ENCODE measurements around the gene ILKAP.

DNA sequence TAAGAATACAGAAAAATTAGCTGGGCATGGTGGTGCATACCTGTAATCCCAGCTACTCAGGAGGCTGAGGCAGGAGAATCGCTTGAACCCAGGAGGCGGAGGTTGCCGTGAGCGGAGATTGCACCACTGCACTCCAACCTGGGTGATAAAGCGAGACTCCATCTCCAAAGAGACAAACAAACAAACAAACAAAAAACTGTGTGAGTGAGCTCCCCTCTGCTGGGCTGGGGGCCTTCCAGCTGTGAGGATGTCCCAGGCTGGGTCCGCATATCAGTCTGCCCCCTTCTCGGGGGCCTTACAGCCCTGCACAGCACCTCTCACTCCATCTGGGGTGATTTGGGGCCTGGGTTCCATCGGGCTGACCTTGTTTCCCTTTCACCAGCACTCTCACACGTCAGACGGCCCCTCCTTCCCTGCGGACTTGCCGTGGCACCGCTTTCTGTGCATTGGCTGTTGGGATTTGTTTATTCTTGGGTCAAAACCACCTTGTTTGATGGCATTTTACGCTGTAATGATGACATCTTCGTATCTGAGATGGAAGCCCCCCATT, 67.8 kb downstream of the ILKAP start:
- TF ChIP-seq, protein P1, sequence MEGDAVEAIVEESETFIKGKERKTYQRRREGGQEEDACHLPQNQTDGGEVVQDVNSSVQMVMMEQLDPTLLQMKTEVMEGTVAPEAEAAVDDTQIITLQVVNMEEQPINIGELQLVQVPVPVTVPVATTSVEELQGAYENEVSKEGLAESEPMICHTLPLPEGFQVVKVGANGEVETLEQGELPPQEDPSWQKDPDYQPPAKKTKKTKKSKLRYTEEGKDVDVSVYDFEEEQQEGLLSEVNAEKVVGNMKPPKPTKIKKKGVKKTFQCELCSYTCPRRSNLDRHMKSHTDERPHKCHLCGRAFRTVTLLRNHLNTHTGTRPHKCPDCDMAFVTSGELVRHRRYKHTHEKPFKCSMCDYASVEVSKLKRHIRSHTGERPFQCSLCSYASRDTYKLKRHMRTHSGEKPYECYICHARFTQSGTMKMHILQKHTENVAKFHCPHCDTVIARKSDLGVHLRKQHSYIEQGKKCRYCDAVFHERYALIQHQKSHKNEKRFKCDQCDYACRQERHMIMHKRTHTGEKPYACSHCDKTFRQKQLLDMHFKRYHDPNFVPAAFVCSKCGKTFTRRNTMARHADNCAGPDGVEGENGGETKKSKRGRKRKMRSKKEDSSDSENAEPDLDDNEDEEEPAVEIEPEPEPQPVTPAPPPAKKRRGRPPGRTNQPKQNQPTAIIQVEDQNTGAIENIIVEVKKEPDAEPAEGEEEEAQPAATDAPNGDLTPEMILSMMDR (IDR thresholded peaks at IDR 0.05 in 2 of 3, conservative IDR thresholded peaks at IDR 0.05 in 1 of 3; ENCODE audit: borderline replicate concordance in 1 of 3, insufficient read depth in 1 of 3, low read depth in 2 of 3, low read length in 2 of 3), result no peak
- TF ChIP-seq TCF7L2 (IDR thresholded peaks at IDR 0.05; ENCODE audit: borderline replicate concordance, extremely low read depth, insufficient read depth, insufficient read length), result no peak
- TF ChIP-seq YY1 (IDR thresholded peaks at IDR 0.05; ENCODE audit: extremely low read depth, insufficient replicate concordance, low read depth, low read length), result no peak
- no peak for TF ChIP-seq POLR2A (IDR thresholded peaks at IDR 0.05; ENCODE audit: borderline replicate concordance, extremely low read depth, insufficient read depth, insufficient read length)
- TF ChIP-seq EZH2 (IDR thresholded peaks at IDR 0.05), result no peak
- no peak for TF ChIP-seq EGR1 (IDR thresholded peaks at IDR 0.05; ENCODE audit: low read depth)
- no peak for TF ChIP-seq POLR2AphosphoS5 (IDR thresholded peaks at IDR 0.05; ENCODE audit: low read depth, low read length)
- TF ChIP-seq RAD21 (IDR thresholded peaks at IDR 0.05; ENCODE audit: low read depth), result no peak
